Measurements from ENCODE around the gene TRIP10.

Gene TRIP10

DNA sequence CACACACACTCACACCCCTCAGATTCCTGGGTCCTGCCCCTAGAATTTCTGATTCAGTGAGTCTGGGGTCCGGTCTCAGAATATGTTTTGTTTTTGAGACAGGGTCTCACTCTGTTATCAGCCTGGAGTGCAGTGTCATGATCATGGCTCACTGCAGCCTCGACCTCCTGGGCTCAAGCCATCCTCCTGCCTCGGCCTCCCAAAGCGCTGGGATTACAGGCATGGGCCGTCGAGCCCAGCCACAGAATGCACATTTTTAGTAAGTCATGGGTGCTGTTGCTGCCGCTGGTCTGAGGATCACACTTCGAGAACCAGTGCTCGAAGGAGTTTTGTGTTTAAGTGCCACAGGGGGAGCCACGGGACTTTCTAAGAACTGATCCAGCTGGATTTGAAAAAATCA, 47.5 kb upstream of the TRIP10 start:
- no peaks in the 10 kb centered on the region for H3K36me3 ChIP-seq (ENCODE audit: insufficient read depth, low read length)
- no peaks in the 10 kb centered on the region for H3K27me3 ChIP-seq (ENCODE audit: insufficient read depth, low read length, poor library complexity, severe bottlenecking)
- H3K4me2 ChIP-seq (ENCODE audit: low read depth, low read length, poor library complexity, severe bottlenecking) = no peak overlapping the region
- no peak for TF ChIP-seq EZH2phosphoT487 (IDR thresholded peaks at IDR 0.05; ENCODE audit: borderline replicate concordance)
- TF ChIP-seq, protein P1, sequence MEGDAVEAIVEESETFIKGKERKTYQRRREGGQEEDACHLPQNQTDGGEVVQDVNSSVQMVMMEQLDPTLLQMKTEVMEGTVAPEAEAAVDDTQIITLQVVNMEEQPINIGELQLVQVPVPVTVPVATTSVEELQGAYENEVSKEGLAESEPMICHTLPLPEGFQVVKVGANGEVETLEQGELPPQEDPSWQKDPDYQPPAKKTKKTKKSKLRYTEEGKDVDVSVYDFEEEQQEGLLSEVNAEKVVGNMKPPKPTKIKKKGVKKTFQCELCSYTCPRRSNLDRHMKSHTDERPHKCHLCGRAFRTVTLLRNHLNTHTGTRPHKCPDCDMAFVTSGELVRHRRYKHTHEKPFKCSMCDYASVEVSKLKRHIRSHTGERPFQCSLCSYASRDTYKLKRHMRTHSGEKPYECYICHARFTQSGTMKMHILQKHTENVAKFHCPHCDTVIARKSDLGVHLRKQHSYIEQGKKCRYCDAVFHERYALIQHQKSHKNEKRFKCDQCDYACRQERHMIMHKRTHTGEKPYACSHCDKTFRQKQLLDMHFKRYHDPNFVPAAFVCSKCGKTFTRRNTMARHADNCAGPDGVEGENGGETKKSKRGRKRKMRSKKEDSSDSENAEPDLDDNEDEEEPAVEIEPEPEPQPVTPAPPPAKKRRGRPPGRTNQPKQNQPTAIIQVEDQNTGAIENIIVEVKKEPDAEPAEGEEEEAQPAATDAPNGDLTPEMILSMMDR (conservative IDR thresholded peaks at IDR 0.05; ENCODE audit: low read length) = no peak
- no peaks in the 10 kb centered on the region for H3K79me2 ChIP-seq (ENCODE audit: insufficient read depth, low read length)
- no peak overlapping the region for H3K9ac ChIP-seq (ENCODE audit: low read depth, low read length, poor library complexity, severe bottlenecking)
- H3K9me2 ChIP-seq (replicated peaks; ENCODE audit: low read depth, low read length) = no peaks in the 10 kb centered on the region
- H3F3A ChIP-seq (ENCODE audit: low read depth) = no peaks in the 10 kb centered on the region
- no peak overlapping the region for H2AFZ ChIP-seq (ENCODE audit: low read length)
- H4K20me1 ChIP-seq (ENCODE audit: insufficient read depth, low read length, poor library complexity, severe bottlenecking) = no peaks in the 10 kb centered on the region
- H3K4me1 ChIP-seq (ENCODE audit: insufficient read depth, low read length, poor library complexity, severe bottlenecking) = no peaks in the 10 kb centered on the region
- no peak overlapping the region for H3K4me3 ChIP-seq (ENCODE audit: low read length, poor library complexity, severe bottlenecking)
- no peaks in the 10 kb centered on the region for H3K9me3 ChIP-seq (ENCODE audit: insufficient read depth, low read depth, low read length)

DNA sequence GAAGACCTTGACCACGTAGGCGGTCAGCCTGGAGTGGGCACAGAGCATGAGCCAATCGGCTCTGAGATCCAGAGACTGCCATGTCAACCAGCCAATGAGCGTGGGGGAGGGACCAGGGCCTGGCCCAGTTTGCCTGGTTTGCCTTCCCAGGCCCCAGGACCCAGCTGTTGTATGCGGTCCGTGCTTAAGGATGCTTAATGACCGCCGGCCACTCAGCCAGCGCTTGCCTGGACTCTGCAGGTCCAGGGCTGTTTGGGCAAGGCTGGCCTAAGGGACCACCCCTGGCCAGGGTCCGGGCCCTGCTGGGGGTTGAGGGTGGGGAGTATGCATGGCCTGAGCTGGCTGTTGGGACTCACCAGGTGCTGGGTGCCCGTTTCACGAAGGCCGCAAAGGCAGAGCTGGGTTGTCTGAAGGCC, 46.4 kb upstream of the TRIP10 start:
- no peaks in the 10 kb centered on the region for H3K79me2 ChIP-seq (ENCODE audit: insufficient read depth, low read length)
- H3K9ac ChIP-seq (ENCODE audit: low read depth, low read length, poor library complexity, severe bottlenecking) = no peak overlapping the region
- no peak overlapping the region for H3K4me2 ChIP-seq (ENCODE audit: low read depth, low read length, poor library complexity, severe bottlenecking)
- no peaks in the 10 kb centered on the region for H3K9me2 ChIP-seq (replicated peaks; ENCODE audit: low read depth, low read length)
- no peaks in the 10 kb centered on the region for H3K4me1 ChIP-seq (ENCODE audit: insufficient read depth, low read length, poor library complexity, severe bottlenecking)
- H3K36me3 ChIP-seq (ENCODE audit: insufficient read depth, low read length) = no peaks in the 10 kb centered on the region
- no peak overlapping the region for H2AFZ ChIP-seq (ENCODE audit: low read length)
- TF ChIP-seq, protein P1 (conservative IDR thresholded peaks at IDR 0.05; ENCODE audit: low read length) = no peak
- no peak for TF ChIP-seq EZH2phosphoT487 (IDR thresholded peaks at IDR 0.05; ENCODE audit: borderline replicate concordance)
- H3K9me3 ChIP-seq (ENCODE audit: insufficient read depth, low read depth, low read length) = no peaks in the 10 kb centered on the region
- no peaks in the 10 kb centered on the region for H3K27me3 ChIP-seq (ENCODE audit: insufficient read depth, low read length, poor library complexity, severe bottlenecking)
- H3F3A ChIP-seq (ENCODE audit: low read depth) = no peaks in the 10 kb centered on the region
- no peaks in the 10 kb centered on the region for H4K20me1 ChIP-seq (ENCODE audit: insufficient read depth, low read length, poor library complexity, severe bottlenecking)
- no peak overlapping the region for H3K4me3 ChIP-seq (ENCODE audit: low read length, poor library complexity, severe bottlenecking)

DNA sequence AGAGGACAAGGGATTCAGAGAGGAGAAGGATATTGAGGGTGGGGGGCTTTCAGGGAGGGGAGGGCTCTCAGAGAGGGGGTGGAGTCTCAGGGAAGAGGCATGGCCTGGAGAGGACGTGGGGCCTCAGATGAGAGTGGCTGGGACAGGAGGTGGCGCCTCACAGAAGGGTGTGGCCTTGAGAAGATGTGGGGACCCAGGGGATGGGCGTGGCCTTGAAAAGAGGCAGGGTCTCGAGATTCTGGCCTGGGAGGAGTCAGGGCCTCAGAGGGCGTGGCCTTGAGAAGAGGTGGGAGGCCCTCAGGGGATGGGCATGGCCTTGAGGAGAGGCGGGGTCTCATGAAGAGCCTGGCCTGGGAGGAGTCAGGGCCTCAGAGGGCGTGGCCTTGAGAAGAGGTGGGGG, 45.8 kb upstream of the TRIP10 start:
- Histone ChIP-seq H3K4me2 (ENCODE audit: low read depth, low read length, poor library complexity, severe bottlenecking) (no peak overlapping the region), H3K9ac (ENCODE audit: low read depth, low read length, poor library complexity, severe bottlenecking) (no peak overlapping the region), H3F3A (ENCODE audit: low read depth) (no peaks in the 10 kb centered on the region), H3K4me3 (ENCODE audit: low read length, poor library complexity, severe bottlenecking) (no peak overlapping the region), H2AFZ (ENCODE audit: low read length) (no peak overlapping the region), H3K79me2 (ENCODE audit: insufficient read depth, low read length) (no peaks in the 10 kb centered on the region), H3K36me3 (ENCODE audit: insufficient read depth, low read length) (no peaks in the 10 kb centered on the region), H3K4me1 (ENCODE audit: insufficient read depth, low read length, poor library complexity, severe bottlenecking) (no peaks in the 10 kb centered on the region), H3K9me2 (replicated peaks; ENCODE audit: low read depth, low read length) (no peaks in the 10 kb centered on the region), H4K20me1 (ENCODE audit: insufficient read depth, low read length, poor library complexity, severe bottlenecking) (no peaks in the 10 kb centered on the region), H3K9me3 (ENCODE audit: insufficient read depth, low read depth, low read length) (no peaks in the 10 kb centered on the region), H3K27me3 (ENCODE audit: insufficient read depth, low read length, poor library complexity, severe bottlenecking) (no peaks in the 10 kb centered on the region)
- TF ChIP-seq, protein P1 (conservative IDR thresholded peaks at IDR 0.05; ENCODE audit: low read length) = no peak
- no peak for TF ChIP-seq EZH2phosphoT487 (IDR thresholded peaks at IDR 0.05; ENCODE audit: borderline replicate concordance)
